HS-5 (cell line): ENCODE results near the gene ELFN1.
"Not testable (repeated sequence)": the region's sequence is repeated elsewhere in the genome, so short reads cannot be mapped to it uniquely, and the experiment has no call there.

Source experiments
- DNase-seq: peaks from one replicate; pipeline ENCODE4 v3.0.0-alpha.2; 2012; ENCODE audit warnings: low read depth

ELFN1 gene

GRCh38 chr7:1755783-1756625 lies 85.9 kb downstream of the ELFN1 start:
- DNase-seq, result no peak

GRCh38 chr7:1757601-1758000 lies 87.5 kb downstream of the ELFN1 start:
- DNase-seq, result no peak

- DNase-seq, result peak; percentile 11
These were observed 88.2 kb downstream of the ELFN1 start for GRCh38 chr7:1758028-1758858.

GRCh38 chr7:1758859-1759521 lies 88.9 kb downstream of the ELFN1 start:
- DNase-seq, result no peak

- no peak for DNase-seq
These were observed 91.0 kb downstream of the ELFN1 start for GRCh38 chr7:1761097-1761496.

- no peak for DNase-seq
These were observed 91.7 kb downstream of the ELFN1 start for GRCh38 chr7:1761774-1762173.

GRCh38 chr7:1762238-1762945 lies 92.3 kb downstream of the ELFN1 start:
- DNase-seq, result no peak

GRCh38 chr7:1763033-1763432 lies 93.0 kb downstream of the ELFN1 start:
- no peak for DNase-seq

- DNase-seq, result not testable (repeated sequence)
These were observed 93.8 kb downstream of the ELFN1 start for GRCh38 chr7:1763911-1764310.

GRCh38 chr7:1765336-1765735 lies 95.3 kb downstream of the ELFN1 start:
- no peak for DNase-seq

GRCh38 chr7:1767524-1767923 lies 97.4 kb downstream of the ELFN1 start:
- DNase-seq, result no peak

GRCh38 chr7:1768832-1769231 lies 98.8 kb downstream of the ELFN1 start:
- DNase-seq, result no peak

- no peak for DNase-seq
These were observed 99.5 kb downstream of the ELFN1 start for GRCh38 chr7:1769286-1770200.

- DNase-seq, result no peak
These were observed 100.3 kb downstream of the ELFN1 start for GRCh38 chr7:1770331-1770730.

GRCh38 chr7:1775389-1775788 lies 105.3 kb downstream of the ELFN1 start:
- DNase-seq, result no peak

- DNase-seq, result no peak
These were observed 107.0 kb downstream of the ELFN1 start for GRCh38 chr7:1777122-1777521.

GRCh38 chr7:1779445-1779844 lies 109.4 kb downstream of the ELFN1 start:
- DNase-seq, result no peak

- DNase-seq, result no peak
These were observed 111.3 kb downstream of the ELFN1 start for GRCh38 chr7:1781369-1781768.

GRCh38 chr7:1785839-1786238 lies 115.8 kb downstream of the ELFN1 start:
- no peak for DNase-seq

GRCh38 chr7:1787241-1787640 lies 117.2 kb downstream of the ELFN1 start:
- DNase-seq, result no peak

GRCh38 chr7:1787681-1788235 lies 117.7 kb downstream of the ELFN1 start:
- no peak for DNase-seq
